HG02852 (cell line): ENCODE measurements around the gene TMEM61.

Experiments
- ATAC-seq: cut with Tn5 transposase; IDR thresholded peaks from one replicate; pipeline ENCODE4 v1.9.1; 2021; ENCODE audit warnings: mild to moderate bottlenecking, moderate library complexity; ENCODE audit not compliant: unreplicated experiment

TMEM61 gene

GRCh38 chr1:55037733-55038551, 57.5 kb downstream of the TMEM61 start:
- ATAC-seq: no peak

DNA sequence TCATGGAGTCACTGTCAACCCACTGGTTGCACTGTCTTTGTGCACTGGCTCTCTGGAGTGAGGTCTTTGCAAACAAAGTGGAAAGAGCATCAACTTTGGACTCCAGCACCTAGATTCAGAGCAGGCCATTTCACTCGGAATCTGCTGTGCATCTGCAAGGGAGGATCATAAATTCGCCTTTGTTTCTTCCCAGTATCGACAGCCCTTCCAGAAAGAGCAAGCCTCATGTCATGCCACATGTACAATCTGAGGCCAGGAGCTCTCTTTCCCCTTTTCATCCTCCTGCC, 58.1 kb downstream of the TMEM61 start:
- no peak for ATAC-seq

GRCh38 chr1:55038974-55039341, 58.5 kb downstream of the TMEM61 start:
- ATAC-seq: no peak

GRCh38 chr1:55039342-55040082, 59.1 kb downstream of the TMEM61 start, which contains the start of gene PCSK9:
PCSK9 (plus strand) TSS chr1:55039548; CDS start chr1:55039838, 290 bp downstream.
- ATAC-seq: no peak

DNA sequence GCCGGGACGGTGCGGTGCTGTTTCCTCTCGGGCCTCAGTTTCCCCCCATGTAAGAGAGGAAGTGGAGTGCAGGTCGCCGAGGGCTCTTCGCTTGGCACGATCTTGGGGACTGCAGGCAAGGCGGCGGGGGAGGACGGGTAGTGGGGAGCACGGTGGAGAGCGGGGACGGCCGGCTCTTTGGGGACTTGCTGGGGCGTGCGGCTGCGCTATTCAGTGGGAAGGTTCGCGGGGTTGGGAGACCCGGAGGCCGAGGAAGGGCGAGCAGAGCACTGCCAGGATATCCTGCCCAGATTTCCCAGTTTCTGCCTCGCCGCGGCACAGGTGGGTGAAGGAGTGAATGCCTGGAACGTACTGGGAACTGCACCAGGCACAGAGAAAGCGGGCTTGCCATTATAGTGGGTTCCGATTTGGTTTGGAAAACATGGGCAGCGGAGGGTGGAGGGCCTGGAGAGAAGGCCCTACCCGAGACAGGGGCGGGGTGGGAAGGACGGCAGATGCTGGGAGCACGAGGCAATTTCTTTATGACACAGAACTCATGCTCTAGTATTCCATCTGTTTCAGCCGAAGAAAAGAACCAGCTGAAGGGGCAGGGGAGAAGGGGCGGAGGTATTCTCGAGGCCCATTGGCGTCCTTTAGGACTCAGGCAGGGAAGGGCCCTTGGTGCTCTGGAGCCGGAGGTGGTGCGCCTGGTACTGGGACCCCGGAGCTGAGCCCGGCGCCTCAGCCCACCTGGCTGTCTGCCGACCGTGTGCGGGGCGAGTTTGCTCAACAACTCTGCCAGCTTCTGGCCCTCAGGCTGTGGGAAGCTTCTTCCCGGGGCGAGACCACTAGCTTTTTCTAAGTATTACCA, 59.9 kb downstream of the TMEM61 start:
- ATAC-seq: no peak

DNA sequence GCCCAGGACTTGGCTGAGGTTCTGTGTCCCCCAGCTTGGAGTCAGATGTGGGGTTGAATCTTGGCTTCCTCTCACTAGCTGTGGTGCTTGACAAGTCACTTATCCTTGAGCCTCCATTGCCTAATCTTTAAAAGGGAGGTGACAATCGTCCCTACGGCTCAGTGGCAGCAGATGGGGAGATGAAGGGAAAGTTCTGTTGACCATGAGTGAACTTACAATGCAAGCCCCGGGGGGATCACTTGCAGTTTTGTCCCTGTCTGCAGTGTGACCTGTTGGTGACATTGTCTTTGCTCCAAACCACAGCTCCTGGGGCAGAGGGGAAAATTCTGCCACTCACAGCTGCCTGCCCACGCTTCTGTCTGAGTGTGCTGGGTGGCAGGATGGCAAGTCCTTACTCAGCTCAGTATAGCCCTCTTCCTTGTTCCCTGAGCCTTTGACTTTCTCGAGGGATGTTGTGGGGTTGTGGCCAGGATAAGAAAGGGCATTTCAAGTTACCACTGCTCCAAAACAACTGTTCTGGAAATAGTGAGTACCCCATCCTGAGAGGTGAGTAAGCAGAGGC, 60.6 kb downstream of the TMEM61 start:
- no peak for ATAC-seq

DNA sequence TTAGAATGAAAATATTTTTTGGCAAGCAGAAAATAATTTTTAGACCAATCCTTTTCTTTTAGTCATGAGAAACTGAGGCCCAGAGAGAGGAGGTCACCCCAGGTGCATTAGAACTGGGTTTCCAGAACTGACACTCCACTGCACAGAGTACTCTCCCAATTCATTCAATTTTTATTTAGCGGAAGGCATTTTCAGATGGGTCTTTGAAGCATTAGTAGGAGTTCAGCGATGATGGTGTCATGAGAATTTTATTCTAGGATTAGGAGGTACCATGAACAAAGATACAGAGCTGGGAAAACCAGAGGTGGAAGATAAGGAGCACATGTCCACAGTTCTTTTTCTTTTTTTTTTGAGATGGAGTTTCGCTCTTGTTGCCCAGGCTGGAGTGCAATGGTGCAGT, 61.2 kb downstream of the TMEM61 start:
- no peak for ATAC-seq
